Measurements from ENCODE around the gene FBXW7.
A peak's percentile ranks its signal among the peaks of the same experiment; 100 is the strongest.

FBXW7 gene

DNA sequence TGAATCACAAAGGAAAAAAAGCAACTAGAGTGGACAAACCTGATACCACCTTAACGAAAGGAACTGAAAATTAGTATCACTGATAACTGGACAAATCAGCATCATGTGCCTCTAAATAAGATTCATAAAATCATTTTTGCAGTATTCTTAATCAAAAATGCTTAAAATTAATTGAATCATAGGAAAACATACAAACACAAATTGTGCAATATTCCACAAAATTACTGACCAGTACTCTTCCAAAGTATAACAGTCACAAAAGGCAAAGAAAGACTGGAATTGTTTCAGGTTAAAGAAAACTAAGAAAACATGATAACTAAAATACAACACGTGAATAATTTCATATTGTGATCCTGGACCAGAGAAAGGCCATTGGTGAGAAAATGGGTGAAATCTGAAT, 27.1 kb downstream of the FBXW7 start:
- DNase-seq, result no peak

GRCh38 chr4:152508386-152508785, 27.5 kb downstream of the FBXW7 start:
- no peak for DNase-seq

DNA sequence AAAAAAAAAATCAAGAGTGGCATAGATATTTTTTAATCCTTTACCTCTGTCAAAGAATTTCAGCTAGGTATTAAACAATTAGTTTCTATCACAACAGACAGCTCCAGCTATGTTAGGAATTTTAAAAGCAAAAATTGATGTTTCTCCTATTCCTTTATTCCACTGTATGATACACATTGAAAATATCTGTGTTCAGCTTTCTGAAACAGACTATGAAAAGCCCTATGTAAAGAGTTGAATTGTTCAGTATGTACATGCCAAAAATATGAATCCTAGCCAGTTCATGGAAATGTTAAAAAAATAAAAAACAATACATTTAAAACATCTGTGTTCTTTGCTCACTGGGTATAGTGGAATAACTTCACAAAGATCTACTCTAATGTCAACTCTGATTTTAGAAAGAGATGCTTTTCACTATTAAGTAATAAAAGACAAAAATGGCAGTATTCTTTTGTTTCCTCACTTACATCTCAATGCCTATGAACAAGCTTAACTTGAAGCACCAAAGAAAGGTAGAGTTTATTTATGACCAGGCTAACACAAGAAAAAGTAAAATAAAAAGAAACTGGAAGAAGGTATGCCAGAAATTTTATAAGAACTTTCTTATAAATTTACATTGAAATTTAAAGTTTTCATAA, 32.1 kb downstream of the FBXW7 start:
- DNase-seq, result no peak

DNA sequence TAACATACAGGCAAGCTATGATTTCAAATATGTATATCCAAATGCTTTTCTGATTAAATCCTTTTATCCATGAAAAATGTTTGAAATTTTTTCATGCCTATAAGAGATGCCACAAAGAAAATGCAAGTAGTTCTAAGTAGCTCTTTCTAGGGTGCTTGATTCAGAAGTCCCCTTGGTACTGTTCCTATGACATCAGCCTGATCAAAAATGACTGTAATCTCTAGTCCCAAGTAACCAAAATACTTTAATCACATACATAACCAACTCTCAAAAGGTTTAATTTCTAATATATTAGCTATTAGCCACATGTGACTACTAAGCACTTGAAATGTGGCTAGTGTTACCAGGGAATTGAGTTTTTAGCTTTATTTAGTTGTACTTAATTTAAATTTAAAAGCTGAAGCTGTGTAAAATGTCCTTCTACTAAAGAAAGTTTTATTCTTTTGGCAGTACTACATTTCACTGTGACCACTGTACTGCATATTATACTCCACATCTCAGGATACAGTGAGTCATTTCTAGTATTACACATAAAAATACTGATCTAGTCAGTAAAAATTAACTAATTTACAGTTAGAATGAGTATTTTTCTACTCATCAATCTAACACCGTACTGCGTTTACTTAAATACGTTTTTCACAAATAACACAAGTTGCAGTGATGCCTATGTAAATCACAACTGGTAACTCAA, 33.9 kb downstream of the FBXW7 start:
- no peak for DNase-seq

DNA sequence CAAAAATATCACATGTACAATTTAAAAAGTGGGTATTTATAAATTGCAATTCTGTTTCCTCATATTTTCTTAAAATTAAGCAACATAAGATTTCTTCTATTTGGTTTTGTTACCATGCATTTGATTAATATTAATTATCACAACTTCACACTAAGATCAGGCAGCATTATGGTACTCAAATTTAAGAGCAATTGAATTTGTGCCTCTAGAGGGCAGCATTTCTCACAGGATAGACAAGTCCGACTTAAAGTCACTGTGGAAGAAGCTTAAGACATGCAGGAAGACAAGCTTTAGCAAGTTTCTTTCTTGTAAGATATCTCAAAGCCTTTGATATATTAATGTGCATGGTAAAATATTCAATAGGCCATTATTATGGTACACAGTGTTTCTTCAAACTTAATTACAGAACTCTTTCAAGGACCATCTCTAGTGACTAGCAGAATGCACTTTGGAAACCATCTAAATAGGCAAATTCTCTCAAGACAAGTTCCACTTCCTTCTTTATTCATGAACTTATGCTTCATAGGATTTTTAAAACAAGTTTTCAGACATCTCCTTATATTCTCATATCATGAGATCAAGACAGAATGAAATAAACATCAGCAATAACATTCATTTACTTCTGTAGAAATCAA, 35.0 kb downstream of the FBXW7 start:
- peak; percentile 69 for DNase-seq

DNA sequence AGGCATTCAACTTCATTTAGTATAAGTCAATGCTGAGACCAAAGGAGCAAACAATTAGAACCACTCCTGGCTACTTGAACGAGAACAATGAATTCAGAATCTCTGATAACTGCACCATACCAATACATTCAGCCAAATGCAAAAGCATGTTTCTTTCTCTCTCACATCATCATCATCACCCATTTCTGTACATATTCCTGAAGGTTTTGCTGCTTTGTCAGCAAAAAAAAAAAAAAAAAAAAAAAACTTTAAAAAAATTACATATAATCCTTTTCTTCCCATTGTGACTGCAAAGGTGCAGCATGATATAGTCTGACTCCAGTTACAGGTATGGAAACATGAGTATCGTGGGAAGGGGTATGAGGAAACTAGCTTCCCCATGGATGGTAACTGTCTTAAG, 35.6 kb downstream of the FBXW7 start:
- no peak for DNase-seq

DNA sequence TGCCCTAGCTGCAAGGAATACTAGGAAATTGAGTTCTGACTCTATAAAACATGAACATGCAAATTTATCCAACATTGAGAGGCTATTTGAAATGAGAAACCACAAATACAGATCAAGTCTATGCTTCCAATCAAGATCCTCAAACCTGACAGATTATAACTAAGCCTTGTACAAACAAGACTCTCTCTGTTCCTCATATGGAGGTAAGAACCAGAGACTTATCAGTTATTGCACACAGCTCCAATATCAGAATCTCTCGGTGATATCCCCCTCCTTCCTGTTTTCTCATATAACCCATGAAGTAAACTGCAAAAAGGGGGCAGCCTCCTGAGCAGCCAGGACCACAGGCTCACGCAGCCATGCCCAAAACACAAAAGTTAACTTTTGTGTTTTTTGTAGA, 36.5 kb downstream of the FBXW7 start:
- DNase-seq, result no peak

GRCh38 chr4:152494020-152494419, 41.9 kb downstream of the FBXW7 start:
- DNase-seq, result no peak

- no peak for DNase-seq
Observed at GRCh38 chr4:152488246-152488645, 47.6 kb downstream of the FBXW7 start.

DNA sequence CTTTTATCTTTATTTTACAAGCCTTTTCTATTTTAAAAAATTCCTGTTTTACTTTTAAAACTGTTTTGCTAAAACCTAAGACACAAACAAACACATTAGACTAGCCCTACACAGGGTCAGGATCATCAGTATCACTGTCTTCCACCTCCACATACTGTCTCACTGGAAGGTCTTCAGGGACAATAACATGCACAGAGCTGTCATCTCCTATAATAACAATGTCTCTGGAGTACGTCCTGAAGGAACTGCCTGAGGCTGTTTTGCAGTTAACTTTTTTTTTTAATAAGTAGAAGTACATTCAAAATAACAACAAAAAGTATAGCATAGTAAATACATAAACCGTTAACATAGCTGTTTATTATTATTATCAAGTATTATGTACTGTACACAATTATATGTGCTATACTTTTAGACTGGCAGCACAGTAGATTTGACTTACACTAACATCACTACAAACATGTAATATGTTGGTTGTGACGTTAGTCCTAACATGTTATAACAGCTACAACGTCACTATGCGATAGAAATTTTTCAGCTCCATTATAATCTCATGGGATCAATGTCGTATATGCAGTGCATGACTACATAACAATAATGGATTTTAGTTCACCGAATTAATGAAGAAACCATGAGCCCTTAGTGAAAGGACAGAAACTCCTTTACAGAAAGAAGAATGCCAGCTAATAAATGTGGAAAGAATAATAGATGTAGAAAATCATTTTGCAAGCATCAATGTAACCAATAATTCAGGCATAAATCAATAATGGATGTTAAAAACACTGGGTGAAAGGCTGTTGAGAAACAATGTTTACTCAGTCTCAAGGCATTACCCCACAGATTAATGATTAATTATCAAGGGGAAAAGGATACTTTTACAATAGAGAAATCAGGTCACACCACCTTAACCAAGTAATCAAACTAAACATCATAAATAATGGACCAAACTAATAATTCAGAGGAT, 49.2 kb downstream of the FBXW7 start:
- DNase-seq, result no peak

DNA sequence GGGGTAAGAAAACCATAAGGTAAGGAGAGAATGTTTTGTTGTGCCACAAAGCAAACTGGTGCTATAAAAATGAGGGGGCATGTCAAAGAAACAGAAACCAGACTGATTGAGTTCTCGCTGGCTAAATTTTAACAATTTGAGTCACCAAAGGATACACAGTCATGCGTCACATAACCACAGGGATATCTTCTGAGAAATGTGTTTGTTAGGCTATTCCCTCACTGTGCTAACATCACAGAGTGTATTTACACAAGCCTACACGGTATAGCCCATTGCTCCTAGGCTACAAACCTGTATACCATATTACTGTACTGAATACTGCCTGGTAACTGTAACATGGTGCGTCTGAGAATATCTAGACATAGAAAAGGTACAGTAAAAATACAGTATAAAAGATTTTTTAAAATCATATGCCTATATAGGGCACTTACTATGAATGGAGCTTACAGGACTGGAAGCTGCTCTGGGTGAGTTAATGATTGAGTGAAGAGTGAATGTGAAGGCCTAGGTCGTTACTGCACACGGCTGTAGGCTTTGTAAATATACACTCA, 50.1 kb downstream of the FBXW7 start:
- no peak for DNase-seq

DNA sequence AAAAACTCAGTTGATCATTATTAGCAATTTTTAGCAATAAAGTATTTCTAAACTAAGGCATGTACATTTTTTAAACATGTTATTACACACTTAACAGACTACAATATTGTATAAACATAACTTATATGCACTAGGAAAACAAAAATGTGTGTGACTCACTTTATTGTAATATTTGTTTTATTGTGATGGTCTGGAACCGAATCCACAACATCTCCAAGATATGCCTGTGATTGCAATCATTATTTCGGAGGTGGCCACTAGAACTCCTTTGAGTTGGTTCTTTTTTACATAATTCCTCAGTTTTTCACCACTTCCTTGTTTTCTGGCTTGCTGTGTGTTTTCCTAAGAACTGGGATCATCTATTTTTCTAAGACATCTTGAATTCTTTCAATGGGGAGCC, 53.7 kb downstream of the FBXW7 start:
- no peak for DNase-seq

GRCh38 chr4:152480901-152481300, 55.0 kb downstream of the FBXW7 start:
- DNase-seq, result no peak

DNA sequence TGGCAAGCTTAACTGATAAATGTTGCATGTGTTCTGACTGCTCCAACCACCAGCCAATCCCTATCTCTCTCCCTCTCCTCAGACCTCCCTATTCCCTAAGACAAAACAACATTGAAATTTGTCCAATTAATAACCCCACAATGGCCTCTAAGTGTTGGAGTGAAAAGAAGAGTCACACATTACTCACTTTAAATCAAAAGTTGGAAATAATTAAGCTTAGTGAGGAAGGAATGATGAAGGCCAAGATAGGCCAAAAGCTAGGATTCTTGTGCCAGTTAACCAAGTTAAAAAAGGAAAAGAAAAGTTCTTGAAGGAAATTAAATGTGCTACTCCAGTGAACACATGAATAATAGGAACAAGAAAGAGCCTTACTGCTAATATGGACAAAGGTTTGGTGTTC, 55.6 kb downstream of the FBXW7 start:
- no peak for DNase-seq

DNA sequence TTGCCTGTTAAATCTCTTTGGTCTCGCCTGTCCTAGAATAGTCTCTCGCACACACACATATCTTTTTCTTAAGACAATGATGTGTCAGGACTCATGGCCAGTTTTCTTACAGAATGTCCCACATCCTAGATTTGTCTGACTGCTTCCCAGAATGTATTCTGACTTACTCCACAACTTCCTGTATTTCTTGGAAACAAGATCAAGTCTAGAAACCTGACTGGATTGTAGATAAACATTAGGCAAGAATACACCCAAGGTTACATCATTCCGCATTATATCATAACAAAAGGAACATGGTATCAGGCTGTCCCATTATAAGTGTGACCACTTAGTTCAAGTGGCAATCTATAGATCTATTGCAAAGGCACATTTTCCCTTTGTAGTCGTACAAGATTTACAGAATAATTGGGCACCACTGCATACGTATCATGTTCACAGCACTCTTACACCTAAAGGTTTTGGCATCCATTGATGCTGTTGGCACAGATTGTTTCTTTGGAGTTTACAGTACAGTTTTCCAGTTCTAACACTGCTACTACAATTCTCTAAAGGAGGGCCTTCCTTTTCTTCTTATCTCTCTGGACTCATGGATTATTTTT, 56.4 kb downstream of the FBXW7 start:
- DNase-seq, result no peak

- DNase-seq, result no peak
Observed at GRCh38 chr4:152478461-152479237, 57.2 kb downstream of the FBXW7 start.

DNA sequence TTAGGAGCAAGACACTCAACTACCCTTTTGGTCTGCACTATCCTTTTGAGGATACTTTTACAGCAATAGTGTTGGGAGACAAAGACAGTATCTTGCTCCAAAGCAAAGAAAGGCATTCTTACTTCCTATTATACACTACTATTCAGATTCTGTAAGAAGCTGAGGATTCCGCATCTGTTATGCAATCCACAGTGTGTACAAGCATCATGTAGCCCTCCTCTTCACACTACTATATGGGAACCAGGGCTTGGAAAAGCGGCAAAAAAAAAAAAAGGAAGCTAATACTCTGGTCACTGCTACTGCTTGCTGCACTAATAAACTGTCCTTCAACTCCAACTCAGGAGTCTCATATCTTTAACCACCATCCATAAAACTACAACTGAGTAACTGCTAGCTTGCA, 59.1 kb downstream of the FBXW7 start:
- DNase-seq, result no peak

GRCh38 chr4:152471251-152471792, 64.6 kb downstream of the FBXW7 start:
- no peak for DNase-seq

DNA sequence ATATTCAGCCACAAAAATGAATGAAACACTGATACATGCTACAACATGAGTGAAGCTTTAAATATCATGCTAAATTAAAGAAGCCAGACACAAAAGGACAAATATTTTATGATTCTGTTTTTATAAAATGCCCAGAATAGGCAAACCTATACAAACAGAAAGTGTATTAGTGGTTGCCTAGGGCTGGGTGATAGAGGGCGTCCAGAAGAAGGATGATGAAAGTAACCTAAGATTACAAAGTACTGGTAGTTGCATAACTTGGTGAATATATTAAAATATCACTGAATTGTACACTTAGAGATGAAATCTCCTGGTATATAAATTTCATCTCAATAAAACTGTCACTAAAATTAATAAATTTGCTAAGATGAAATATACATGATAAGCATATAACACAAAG, 67.5 kb downstream of the FBXW7 start:
- DNase-seq, result no peak

DNA sequence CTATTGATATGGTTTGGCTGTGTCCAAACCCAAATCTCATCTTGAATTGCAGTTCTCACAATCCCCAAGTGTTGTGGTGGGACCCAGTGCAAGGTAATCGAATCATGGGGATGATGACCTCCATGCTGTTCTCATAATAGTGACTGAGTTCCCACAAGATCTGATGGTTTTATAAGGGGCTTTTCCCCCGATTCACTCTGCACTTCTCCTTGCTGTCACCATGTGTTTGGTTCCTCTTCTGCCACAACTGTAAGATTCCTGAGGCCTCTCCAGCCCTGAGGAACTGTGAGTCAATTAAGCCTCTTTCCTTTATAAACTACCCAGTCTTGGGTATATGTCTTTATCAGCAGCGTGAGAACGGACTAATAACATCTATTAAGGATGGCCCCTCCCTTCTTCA, 68.8 kb downstream of the FBXW7 start:
- DNase-seq, result no peak

DNA sequence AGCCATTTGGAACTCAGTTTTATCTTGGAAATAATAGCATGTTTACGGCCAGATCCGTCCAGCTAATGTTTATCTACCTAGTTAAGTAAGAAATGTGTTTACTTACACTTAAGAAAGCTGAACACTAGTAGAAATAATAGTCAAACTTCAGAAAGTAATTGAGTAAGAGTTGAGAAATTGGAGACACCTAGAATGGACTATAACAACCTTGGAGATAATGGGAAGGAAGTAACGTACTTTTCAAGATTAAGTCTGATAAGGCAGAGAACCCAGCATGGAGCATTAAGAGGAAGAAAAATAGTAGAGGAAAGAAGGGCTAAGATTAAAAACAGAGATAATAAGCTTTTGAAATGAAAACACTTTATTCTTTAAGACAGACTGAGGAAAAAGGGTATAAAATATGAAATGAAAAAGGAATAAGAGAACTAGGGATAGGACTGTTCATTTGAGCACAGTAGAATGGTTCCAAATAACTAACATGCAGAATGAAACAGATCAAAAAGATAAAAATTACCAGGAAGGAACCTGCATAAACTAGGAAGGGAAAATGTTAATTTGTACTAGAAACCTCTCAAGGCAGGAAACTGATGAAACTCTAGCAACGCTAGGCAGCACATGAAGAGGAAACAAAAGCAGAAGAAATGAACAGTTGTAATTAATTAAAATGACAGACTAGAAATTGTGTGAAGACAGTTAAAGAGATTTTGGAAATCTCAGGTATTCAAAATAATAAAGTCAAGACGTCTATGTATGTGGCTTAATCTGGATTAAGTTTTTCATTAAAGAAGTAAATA, 71.7 kb downstream of the FBXW7 start:
- DNase-seq, result no peak

Measured in NCI-H345 (cell line).